Measurements from ENCODE around the gene C2orf42.

GRCh38 chr2:70182689-70183088, 8.1 kb downstream of the C2orf42 start:
- TF ChIP-seq CTCF (IDR thresholded peaks at IDR 0.05): no peak
- TF ChIP-seq POLR2A (IDR thresholded peaks at IDR 0.05): no peak
